Lower leg skin (tissue), 4 donors: ENCODE measurements around the gene ELAVL1. TPM values are rescaled to one million over a fixed set of nuclear protein-coding genes. Genes with fewer than 3 reads are reported as not detected.

Experiments
- DNase-seq, 2 donors: peaks; one replicate each; pipeline ENCODE4 v3.0.0-alpha.2; 2019; ENCODE audit warnings: low spot score in 2 of 2
- H3K4me3 ChIP-seq: fragments of 200-600 bp; sonication (generic); 2 replicates; pipeline ENCODE4 v1.5.1; 2017; ENCODE audit warnings: mild to moderate bottlenecking, low read depth; ENCODE audit not compliant: poor library complexity, severe bottlenecking
- CTCF ChIP-seq, 3 donors: fragments of 450-650 bp; IDR thresholded peaks; one replicate each; pipeline ENCODE4 v1.5.1; 2016; ENCODE audit warnings: antibody characterized with exemption in 3 of 3, mild to moderate bottlenecking in 3 of 3, moderate library complexity in 2 of 3
- POLR2A ChIP-seq, 2 donors: fragments of 450-650 bp; IDR thresholded peaks; one replicate each; pipeline ENCODE4 v1.6.1; 2016 to 2017; ENCODE audit warnings: antibody characterized with exemption in 2 of 2, mild to moderate bottlenecking in 1 of 2, moderate library complexity in 1 of 2
- WGBS, 2 donors: methylation state at CpG; one replicate each; pipeline ENCODE4 v1.1.5; 2018; 5-methylcytosine and 5-hydroxymethylcytosine counted together
- intact Hi-C: fragments of 100-400 bp; cut with DNase I; formaldehyde crosslinking; loops from one replicate; pipeline ENCODE4 v1.15.0; 2023; ENCODE audit warnings: low total_unique reads
- total RNA-seq, 4 donors: library from RNA; depleted of rRNA; stranded (reverse); fragments of >200 nt; gene quantifications; one replicate each; pipeline ENCODE4 v1.1.0, GENCODE V29; 2016

Gene ELAVL1
- total RNA-seq, 4 donors from 2014 or later, result 24.8 to 49.2 (median 30.9) TPM

GRCh38 chr19:7968796-7969554 is 36.5 kb downstream of the ELAVL1 start:
- DNase-seq, result no peak
- no peak overlapping the region for H3K4me3 ChIP-seq
- intact Hi-C loops, result no loop called here
- WGBS, 2 donors, result 86 to 90% methylated on average over 19 to 20 of the region's 20 CpGs
- TF ChIP-seq POLR2A (IDR thresholded peaks at IDR 0.05), result no peak

GRCh38 chr19:7968008-7968795 is 37.2 kb downstream of the ELAVL1 start:
- TF ChIP-seq POLR2A (IDR thresholded peaks at IDR 0.05) (no peak), CTCF (IDR thresholded peaks at IDR 0.05) (no peak)
- WGBS, 2 donors, result 88 to 94% methylated on average over 13 to 15 of the region's 15 CpGs
- H3K4me3 ChIP-seq, result no peak overlapping the region
- intact Hi-C loops, result no loop called here
- DNase-seq, result no peak

DNA sequence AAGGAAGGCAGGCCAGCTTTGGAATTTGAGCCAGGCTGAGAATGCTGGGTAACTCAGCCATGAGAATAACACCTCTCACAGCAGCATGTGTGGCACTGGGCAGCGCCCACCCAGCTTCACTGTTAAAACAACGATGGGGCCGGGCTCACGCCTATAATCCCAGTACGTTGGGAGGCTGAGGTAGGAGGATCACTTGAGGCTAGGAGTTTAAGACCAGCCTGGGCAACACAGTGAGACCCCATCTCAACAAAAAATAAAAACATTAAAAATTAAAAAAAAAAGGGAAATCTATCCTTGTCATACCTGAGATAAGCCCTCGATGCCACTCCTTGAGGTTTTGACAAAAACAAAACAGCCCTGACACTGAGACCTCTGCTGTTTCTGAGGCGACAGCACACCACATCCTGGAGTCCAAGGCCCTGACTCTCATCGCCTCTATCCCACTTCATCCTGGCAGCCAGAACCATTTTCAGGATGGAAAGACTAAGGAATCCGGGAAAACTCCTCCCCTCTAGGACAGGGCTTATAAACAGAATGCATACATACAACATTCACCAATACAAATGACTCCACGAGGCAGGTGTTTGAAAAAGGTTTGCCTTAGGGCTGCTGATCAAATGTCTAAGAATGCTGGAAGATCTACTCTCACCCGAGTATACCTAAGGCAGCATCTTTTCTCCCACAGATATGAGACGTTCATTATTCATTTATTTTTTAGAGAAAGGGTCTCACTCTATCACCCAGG is 39.3 kb downstream of the ELAVL1 start:
- intact Hi-C loops, result no loop called here
- no peak for TF ChIP-seq CTCF (IDR thresholded peaks at IDR 0.05)
- TF ChIP-seq POLR2A (IDR thresholded peaks at IDR 0.05), result no peak
- H3K4me3 ChIP-seq, result no peak overlapping the region
- no peak for DNase-seq
- WGBS, 2 donors, result 84 to 90% methylated on average over 12 of the region's 12 CpGs

- DNase-seq, result no peak
- WGBS, 2 donors, result 83 to 87% methylated on average over 12 of the region's 12 CpGs
- TF ChIP-seq POLR2A (IDR thresholded peaks at IDR 0.05) (no peak), CTCF (IDR thresholded peaks at IDR 0.05) (no peak)
- intact Hi-C loops, result no loop called here
- H3K4me3 ChIP-seq, result no peak overlapping the region
These were observed 40.1 kb downstream of the ELAVL1 start for GRCh38 chr19:7965259-7965841.

- no peak overlapping the region for H3K4me3 ChIP-seq
- 91 to 95% methylated on average over 20 to 25 of the region's 25 CpGs for WGBS, 2 donors
- TF ChIP-seq POLR2A (IDR thresholded peaks at IDR 0.05), result no peak
- TF ChIP-seq CTCF (IDR thresholded peaks at IDR 0.05), result no peak
- intact Hi-C loops, result no loop called here
- DNase-seq, result no peak
These were observed 41.9 kb downstream of the ELAVL1 start for GRCh38 chr19:7963566-7963965.
